ENCODE data around the gene ANXA5.

GRCh38 chr4:121674191-121674590 is 22.6 kb downstream of the ANXA5 start:
- TF ChIP-seq POLR2A (IDR thresholded peaks at IDR 0.05) (no peak), CTCF (IDR thresholded peaks at IDR 0.05 in 4 of 5, conservative IDR thresholded peaks at IDR 0.05 in 1 of 5) (no peak)
